Esophagus squamous epithelium (tissue), 4 donors: Measurements from ENCODE around the gene CDH13.

ENCODE experiments used
- CTCF ChIP-seq, 6 experiments: fragments of 450-650 bp in 4 of 6; fragments of 200-600 bp in 2 of 6; sonication (generic) in 2 of 6; IDR thresholded peaks; one replicate each; pipeline ENCODE4 v1.5.1; 2016 to 2019; ENCODE audit warnings: antibody characterized with exemption in 6 of 6, mild to moderate bottlenecking in 4 of 6, moderate library complexity in 4 of 6
- POLR2A ChIP-seq, 4 donors: fragments of 450-650 bp; IDR thresholded peaks; one replicate each; pipeline ENCODE4 v1.6.1; 2017; ENCODE audit warnings: antibody characterized with exemption in 4 of 4, mild to moderate bottlenecking in 4 of 4, moderate library complexity in 3 of 4

- TF ChIP-seq CTCF (IDR thresholded peaks at IDR 0.05) (no peak), POLR2A (IDR thresholded peaks at IDR 0.05) (no peak)
Measured at GRCh38 chr16:82629441-82630027, 2.8 kb downstream of the CDH13 start.
